ENCODE data around the gene CENPP. TPM values are rescaled to one million over a fixed set of nuclear protein-coding genes. Genes with fewer than 3 reads are reported as not detected.

CENPP gene
- 11.4 TPM for polyA plus RNA-seq (2013, experiment 1 of 2)
- polyA plus RNA-seq (2013, experiment 2 of 2), result 14.7 TPM

- H3K4me1 ChIP-seq (ENCODE audit: control insufficient read depth, insufficient read depth, low read length, poor library complexity, severe bottlenecking), result peaks cover 9% of the 10 kb centered on the region
- peaks cover 22% of the 10 kb centered on the region for H3K36me3 ChIP-seq (ENCODE audit: control insufficient read depth, insufficient read depth, low read length)
- H3K27ac ChIP-seq (ENCODE audit: low read depth, low read length, severe bottlenecking), result peak within 1 kb of the TSS; percentile 99
- H3K4me3 ChIP-seq (ENCODE audit: extremely low read depth, insufficient read depth, low read length, poor library complexity, severe bottlenecking), result peak within 1 kb of the TSS; percentile 83
- 1% methylated on average over 38 to 47 of the region's 55 CpGs for WGBS, 2 experiments (ENCODE audit: insufficient coverage in 2 of 2)
- no peaks in the 10 kb centered on the region for H3K9me3 ChIP-seq (ENCODE audit: control insufficient read depth, low read length)
Measured at GRCh38 chr9:92325269-92325990, at the start of gene CENPP, which contains the start of gene NOL8. CENPP (plus strand) TSS chr9:92325953. NOL8 (minus strand) TSS chr9:92325350; CDS start chr9:92324161, 1,189 bp downstream.

GRCh38 chr9:92276331-92277032, 49.3 kb upstream of the CENPP start:
- Histone ChIP-seq H3K4me1 (ENCODE audit: control insufficient read depth, insufficient read depth, low read length, poor library complexity, severe bottlenecking) (no peaks in the 10 kb centered on the region), H3K27ac (ENCODE audit: low read depth, low read length, severe bottlenecking) (no peak overlapping the region), H3K36me3 (ENCODE audit: control insufficient read depth, insufficient read depth, low read length) (peaks cover 97% of the 10 kb centered on the region), H3K9me3 (ENCODE audit: control insufficient read depth, low read length) (no peaks in the 10 kb centered on the region), H3K4me3 (ENCODE audit: extremely low read depth, insufficient read depth, low read length, poor library complexity, severe bottlenecking) (no peak overlapping the region)
- 86 to 94% methylated on average over 5 to 8 of the region's 11 CpGs for WGBS, 2 experiments (ENCODE audit: insufficient coverage in 2 of 2)

DNA sequence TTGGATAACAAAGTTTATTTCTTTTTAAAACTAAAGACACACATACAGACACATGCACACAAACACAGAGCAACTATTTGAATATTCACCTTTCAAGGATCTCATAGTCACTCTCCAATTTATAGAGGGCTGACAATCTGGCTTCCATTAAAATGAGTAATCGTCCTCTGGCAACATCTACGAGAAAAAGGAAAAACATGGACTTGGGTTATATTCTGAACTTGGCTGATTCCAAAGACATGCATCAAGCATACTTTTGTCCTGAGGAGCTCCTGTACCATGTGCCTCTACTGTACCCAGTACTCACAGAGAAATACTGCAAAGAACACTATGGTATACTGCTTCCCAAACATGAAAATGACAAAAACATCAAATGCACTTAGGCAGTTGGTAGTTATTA, 47.6 kb upstream of the CENPP start:
- H3K4me3 ChIP-seq (ENCODE audit: extremely low read depth, insufficient read depth, low read length, poor library complexity, severe bottlenecking), result no peak overlapping the region
- peaks cover 96% of the 10 kb centered on the region for H3K36me3 ChIP-seq (ENCODE audit: control insufficient read depth, insufficient read depth, low read length)
- no peak overlapping the region for H3K27ac ChIP-seq (ENCODE audit: low read depth, low read length, severe bottlenecking)
- no peaks in the 10 kb centered on the region for H3K9me3 ChIP-seq (ENCODE audit: control insufficient read depth, low read length)
- WGBS, 2 experiments (ENCODE audit: insufficient coverage in 2 of 2), result 100% methylated on average over 2 of the region's 2 CpGs
- H3K4me1 ChIP-seq (ENCODE audit: control insufficient read depth, insufficient read depth, low read length, poor library complexity, severe bottlenecking), result no peaks in the 10 kb centered on the region

- WGBS, 2 experiments (ENCODE audit: insufficient coverage in 2 of 2), result 100% methylated on average over 1 of the region's 1 CpG
Measured at GRCh38 chr9:92279302-92279701, 46.5 kb upstream of the CENPP start.

DNA sequence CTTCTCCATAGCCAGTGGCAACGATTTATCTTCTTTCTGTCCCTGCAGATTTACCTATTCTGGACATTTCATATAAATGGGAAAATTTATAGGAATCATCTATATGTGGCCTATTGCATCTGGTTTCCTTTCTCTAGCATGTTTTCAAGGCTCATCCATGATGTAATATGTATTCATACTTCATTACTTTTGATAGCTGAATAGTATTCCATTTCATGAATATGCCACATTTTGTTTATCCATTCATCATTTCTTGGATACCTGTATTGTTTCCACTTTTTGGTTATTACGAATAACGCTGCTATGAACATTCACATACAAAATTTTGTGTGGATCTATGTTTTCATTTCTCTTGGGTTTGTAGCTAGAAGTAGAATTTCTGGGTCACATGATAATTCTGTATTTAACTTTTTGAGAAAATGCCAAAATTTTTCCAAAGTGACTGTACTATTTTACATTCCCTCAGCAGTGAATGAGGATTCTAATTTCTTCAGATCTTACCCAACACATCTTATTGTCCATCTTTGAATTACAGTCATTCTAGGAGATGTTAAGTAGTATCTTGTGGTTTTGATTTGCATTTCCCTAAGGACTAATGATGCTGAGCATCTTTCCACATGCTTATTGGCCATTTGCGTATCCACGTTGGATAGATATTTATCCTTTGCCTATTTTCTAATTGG, 35.9 kb upstream of the CENPP start:
- H3K36me3 ChIP-seq (ENCODE audit: control insufficient read depth, insufficient read depth, low read length), result peaks cover 54% of the 10 kb centered on the region
- no peak overlapping the region for H3K27ac ChIP-seq (ENCODE audit: low read depth, low read length, severe bottlenecking)
- no peak overlapping the region for H3K4me3 ChIP-seq (ENCODE audit: extremely low read depth, insufficient read depth, low read length, poor library complexity, severe bottlenecking)
- H3K9me3 ChIP-seq (ENCODE audit: control insufficient read depth, low read length), result no peaks in the 10 kb centered on the region
- 83% methylated on average over 2 of the region's 5 CpGs; no CpG with 5 or more reads in 1 of the 2 experiments for WGBS, 2 experiments (ENCODE audit: insufficient coverage in 2 of 2)
- H3K4me1 ChIP-seq (ENCODE audit: control insufficient read depth, insufficient read depth, low read length, poor library complexity, severe bottlenecking), result no peaks in the 10 kb centered on the region

More at GRCh38 chr9:92279302-92279701, 46.5 kb upstream of the CENPP start:
- H3K36me3 ChIP-seq (ENCODE audit: control insufficient read depth, insufficient read depth, low read length), result peaks cover 96% of the 10 kb centered on the region
- H3K27ac ChIP-seq (ENCODE audit: low read depth, low read length, severe bottlenecking), result no peak overlapping the region
- H3K4me3 ChIP-seq (ENCODE audit: extremely low read depth, insufficient read depth, low read length, poor library complexity, severe bottlenecking), result no peak overlapping the region
- no peaks in the 10 kb centered on the region for H3K9me3 ChIP-seq (ENCODE audit: control insufficient read depth, low read length)
- no peaks in the 10 kb centered on the region for H3K4me1 ChIP-seq (ENCODE audit: control insufficient read depth, insufficient read depth, low read length, poor library complexity, severe bottlenecking)

GRCh38 chr9:92290785-92291429, 34.8 kb upstream of the CENPP start:
- H3K27ac ChIP-seq (ENCODE audit: low read depth, low read length, severe bottlenecking), result no peak overlapping the region
- H3K4me3 ChIP-seq (ENCODE audit: extremely low read depth, insufficient read depth, low read length, poor library complexity, severe bottlenecking), result no peak overlapping the region
- WGBS, 2 experiments (ENCODE audit: insufficient coverage in 2 of 2), result no CpG with 5 or more reads among the region's 1 CpG
- H3K4me1 ChIP-seq (ENCODE audit: control insufficient read depth, insufficient read depth, low read length, poor library complexity, severe bottlenecking), result peaks cover 7% of the 10 kb centered on the region
- H3K36me3 ChIP-seq (ENCODE audit: control insufficient read depth, insufficient read depth, low read length), result peaks cover 44% of the 10 kb centered on the region
- H3K9me3 ChIP-seq (ENCODE audit: control insufficient read depth, low read length), result no peaks in the 10 kb centered on the region

- no peaks in the 10 kb centered on the region for H3K9me3 ChIP-seq (ENCODE audit: control insufficient read depth, low read length)
- H3K4me3 ChIP-seq (ENCODE audit: extremely low read depth, insufficient read depth, low read length, poor library complexity, severe bottlenecking), result peak overlapping the region; percentile 78
- WGBS, 2 experiments (ENCODE audit: insufficient coverage in 2 of 2), result no CpG with 5 or more reads among the region's 2 CpGs
- H3K4me1 ChIP-seq (ENCODE audit: control insufficient read depth, insufficient read depth, low read length, poor library complexity, severe bottlenecking), result peaks cover 10% of the 10 kb centered on the region
- no peak overlapping the region for H3K27ac ChIP-seq (ENCODE audit: low read depth, low read length, severe bottlenecking)
- peaks cover 38% of the 10 kb centered on the region for H3K36me3 ChIP-seq (ENCODE audit: control insufficient read depth, insufficient read depth, low read length)
Measured at GRCh38 chr9:92291577-92291976, 34.2 kb upstream of the CENPP start.

DNA sequence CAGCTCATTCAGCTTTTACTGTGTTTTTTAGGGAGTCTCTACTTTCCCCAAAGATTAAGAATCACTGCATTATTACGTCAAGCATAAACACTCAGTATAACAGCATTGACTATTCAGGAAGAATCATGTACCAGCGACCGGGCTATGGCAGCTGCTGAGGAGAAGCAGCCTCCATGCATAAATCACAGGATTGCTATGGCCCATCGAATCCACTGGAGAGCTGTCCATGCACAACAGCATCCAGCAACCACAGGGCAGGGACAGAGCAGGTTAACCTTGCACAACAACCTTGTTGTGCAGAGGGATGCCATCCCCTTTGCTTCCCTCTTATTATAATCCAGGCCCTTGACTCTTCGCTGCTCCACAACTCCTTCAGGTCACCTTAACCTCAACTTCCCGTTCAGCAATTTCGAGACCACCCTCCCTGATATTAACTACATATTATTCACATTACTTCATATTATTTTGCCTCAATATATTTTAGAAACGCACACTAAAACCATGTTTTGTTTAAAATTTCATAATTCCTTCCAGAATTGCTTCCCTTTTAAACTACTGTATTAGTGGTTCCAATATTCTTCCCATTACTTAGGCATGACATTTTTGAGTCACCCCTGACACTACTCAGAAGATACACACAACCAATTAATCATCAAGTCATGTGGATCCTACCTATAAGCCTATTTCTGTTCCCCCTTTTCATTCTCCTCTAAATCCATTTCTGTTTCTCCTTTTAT, 33.2 kb upstream of the CENPP start:
- peaks cover 10% of the 10 kb centered on the region for H3K4me1 ChIP-seq (ENCODE audit: control insufficient read depth, insufficient read depth, low read length, poor library complexity, severe bottlenecking)
- WGBS, 2 experiments (ENCODE audit: insufficient coverage in 2 of 2), result 61 to 64% methylated on average over 8 of the region's 8 CpGs
- H3K9me3 ChIP-seq (ENCODE audit: control insufficient read depth, low read length), result no peaks in the 10 kb centered on the region
- peak overlapping the region; percentile 78 for H3K4me3 ChIP-seq (ENCODE audit: extremely low read depth, insufficient read depth, low read length, poor library complexity, severe bottlenecking)
- peaks cover 39% of the 10 kb centered on the region for H3K36me3 ChIP-seq (ENCODE audit: control insufficient read depth, insufficient read depth, low read length)
- peak overlapping the region; percentile 94 for H3K27ac ChIP-seq (ENCODE audit: low read depth, low read length, severe bottlenecking)

GRCh38 chr9:92293075-92293354, 32.7 kb upstream of the CENPP start:
- peak overlapping the region; percentile 94 for H3K27ac ChIP-seq (ENCODE audit: low read depth, low read length, severe bottlenecking)
- H3K36me3 ChIP-seq (ENCODE audit: control insufficient read depth, insufficient read depth, low read length), result peaks cover 39% of the 10 kb centered on the region
- no CpG with 5 or more reads among the region's 5 CpGs for whole genome bisulfite sequencing, 2 experiments (ENCODE audit: insufficient coverage in 2 of 2)
- peak overlapping the region; percentile 78 for H3K4me3 ChIP-seq (ENCODE audit: extremely low read depth, insufficient read depth, low read length, poor library complexity, severe bottlenecking)
- H3K4me1 ChIP-seq (ENCODE audit: control insufficient read depth, insufficient read depth, low read length, poor library complexity, severe bottlenecking), result peaks cover 10% of the 10 kb centered on the region
- no peaks in the 10 kb centered on the region for H3K9me3 ChIP-seq (ENCODE audit: control insufficient read depth, low read length)
